Measurements from ENCODE around the gene CDC42BPA.

DNA sequence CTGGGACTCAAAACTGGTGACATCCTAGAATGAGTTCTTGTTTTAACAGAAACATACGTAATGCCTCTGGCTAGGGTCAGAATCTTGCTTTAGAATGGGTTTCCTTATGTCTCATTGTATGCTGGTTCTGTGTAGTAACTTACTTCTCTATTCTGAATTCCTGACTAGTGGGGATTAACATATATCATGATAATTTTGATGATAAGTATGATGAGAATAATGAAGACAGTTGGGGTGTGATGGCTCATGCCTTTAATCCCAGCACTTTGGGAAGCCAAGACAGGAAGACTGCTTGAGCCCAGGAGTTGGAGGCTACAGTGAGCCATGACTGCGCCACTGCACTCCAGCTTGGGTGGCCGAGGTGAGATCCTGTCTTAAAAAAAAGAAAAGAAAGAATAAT, 31.7 kb upstream of the CDC42BPA start:
- TF ChIP-seq, protein P1, sequence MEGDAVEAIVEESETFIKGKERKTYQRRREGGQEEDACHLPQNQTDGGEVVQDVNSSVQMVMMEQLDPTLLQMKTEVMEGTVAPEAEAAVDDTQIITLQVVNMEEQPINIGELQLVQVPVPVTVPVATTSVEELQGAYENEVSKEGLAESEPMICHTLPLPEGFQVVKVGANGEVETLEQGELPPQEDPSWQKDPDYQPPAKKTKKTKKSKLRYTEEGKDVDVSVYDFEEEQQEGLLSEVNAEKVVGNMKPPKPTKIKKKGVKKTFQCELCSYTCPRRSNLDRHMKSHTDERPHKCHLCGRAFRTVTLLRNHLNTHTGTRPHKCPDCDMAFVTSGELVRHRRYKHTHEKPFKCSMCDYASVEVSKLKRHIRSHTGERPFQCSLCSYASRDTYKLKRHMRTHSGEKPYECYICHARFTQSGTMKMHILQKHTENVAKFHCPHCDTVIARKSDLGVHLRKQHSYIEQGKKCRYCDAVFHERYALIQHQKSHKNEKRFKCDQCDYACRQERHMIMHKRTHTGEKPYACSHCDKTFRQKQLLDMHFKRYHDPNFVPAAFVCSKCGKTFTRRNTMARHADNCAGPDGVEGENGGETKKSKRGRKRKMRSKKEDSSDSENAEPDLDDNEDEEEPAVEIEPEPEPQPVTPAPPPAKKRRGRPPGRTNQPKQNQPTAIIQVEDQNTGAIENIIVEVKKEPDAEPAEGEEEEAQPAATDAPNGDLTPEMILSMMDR (IDR thresholded peaks at IDR 0.05), result no peak
- TF ChIP-seq NR2C2 (CRISPR knock-in tag; IDR thresholded peaks at IDR 0.05) (no peak), JUN (CRISPR knock-in tag; IDR thresholded peaks at IDR 0.05) (no peak)
- TF ChIP-seq, protein P2, sequence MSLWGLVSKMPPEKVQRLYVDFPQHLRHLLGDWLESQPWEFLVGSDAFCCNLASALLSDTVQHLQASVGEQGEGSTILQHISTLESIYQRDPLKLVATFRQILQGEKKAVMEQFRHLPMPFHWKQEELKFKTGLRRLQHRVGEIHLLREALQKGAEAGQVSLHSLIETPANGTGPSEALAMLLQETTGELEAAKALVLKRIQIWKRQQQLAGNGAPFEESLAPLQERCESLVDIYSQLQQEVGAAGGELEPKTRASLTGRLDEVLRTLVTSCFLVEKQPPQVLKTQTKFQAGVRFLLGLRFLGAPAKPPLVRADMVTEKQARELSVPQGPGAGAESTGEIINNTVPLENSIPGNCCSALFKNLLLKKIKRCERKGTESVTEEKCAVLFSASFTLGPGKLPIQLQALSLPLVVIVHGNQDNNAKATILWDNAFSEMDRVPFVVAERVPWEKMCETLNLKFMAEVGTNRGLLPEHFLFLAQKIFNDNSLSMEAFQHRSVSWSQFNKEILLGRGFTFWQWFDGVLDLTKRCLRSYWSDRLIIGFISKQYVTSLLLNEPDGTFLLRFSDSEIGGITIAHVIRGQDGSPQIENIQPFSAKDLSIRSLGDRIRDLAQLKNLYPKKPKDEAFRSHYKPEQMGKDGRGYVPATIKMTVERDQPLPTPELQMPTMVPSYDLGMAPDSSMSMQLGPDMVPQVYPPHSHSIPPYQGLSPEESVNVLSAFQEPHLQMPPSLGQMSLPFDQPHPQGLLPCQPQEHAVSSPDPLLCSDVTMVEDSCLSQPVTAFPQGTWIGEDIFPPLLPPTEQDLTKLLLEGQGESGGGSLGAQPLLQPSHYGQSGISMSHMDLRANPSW (CRISPR knock-in tag; conservative IDR thresholded peaks at IDR 0.05; ENCODE audit: low read depth), result no peak
- TF ChIP-seq, protein P3, sequence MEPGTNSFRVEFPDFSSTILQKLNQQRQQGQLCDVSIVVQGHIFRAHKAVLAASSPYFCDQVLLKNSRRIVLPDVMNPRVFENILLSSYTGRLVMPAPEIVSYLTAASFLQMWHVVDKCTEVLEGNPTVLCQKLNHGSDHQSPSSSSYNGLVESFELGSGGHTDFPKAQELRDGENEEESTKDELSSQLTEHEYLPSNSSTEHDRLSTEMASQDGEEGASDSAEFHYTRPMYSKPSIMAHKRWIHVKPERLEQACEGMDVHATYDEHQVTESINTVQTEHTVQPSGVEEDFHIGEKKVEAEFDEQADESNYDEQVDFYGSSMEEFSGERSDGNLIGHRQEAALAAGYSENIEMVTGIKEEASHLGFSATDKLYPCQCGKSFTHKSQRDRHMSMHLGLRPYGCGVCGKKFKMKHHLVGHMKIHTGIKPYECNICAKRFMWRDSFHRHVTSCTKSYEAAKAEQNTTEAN (CRISPR knock-in tag; IDR thresholded peaks at IDR 0.05), result no peak
